ENCODE results near the gene COL4A1. TPM values are rescaled to one million over a fixed set of nuclear protein-coding genes. Genes with fewer than 3 reads are reported as not detected.
"Not testable (repeated sequence)": the region's sequence is repeated elsewhere in the genome, so short reads cannot be mapped to it uniquely, and the experiment has no call there.

The COL4A1 gene
- polyA plus RNA-seq, 1 of the 3 experiments (the other 2 are of a cell fraction): 30.3 TPM

- Histone ChIP-seq H3K27me3 (ENCODE audit: insufficient read depth) (no peaks in the 10 kb centered on the region), H4K20me1 (ENCODE audit: insufficient read depth) (no peaks in the 10 kb centered on the region), H3K9me3 (no peaks in the 10 kb centered on the region), H2AFZ (ENCODE audit: low read depth) (no peak overlapping the region), H3K79me2 (ENCODE audit: insufficient read depth) (peaks cover 93% of the 10 kb centered on the region), H3K4me3 (ENCODE audit: low read depth in 2 of 2, low read length in 1 of 2) (no peak overlapping the region), H3K9ac (no peak overlapping the region), H3K36me3 (replicated peaks in 1 of 2; ENCODE audit: control insufficient read depth in 1 of 2, insufficient read depth in 2 of 2, low read length in 1 of 2) (peaks cover 2 to 15% of the 10 kb centered on the region in 2 experiments), H3K4me2 (no peak overlapping the region), H3K27ac (ENCODE audit: low read depth in 2 of 2, low read length in 1 of 2) (peak overlapping the region in 1 of 2 experiments; percentile 33; a peak in 1 of 4 replicates), H3K4me1 (ENCODE audit: control insufficient read depth in 1 of 2, insufficient read depth in 2 of 2, low read depth in 1 of 2, low read length in 1 of 2) (peaks cover 7 to 30% of the 10 kb centered on the region in 2 experiments; a peak in 3 of 4 replicates), H3F3A (replicated peaks; ENCODE audit: insufficient read depth) (peaks cover 51% of the 10 kb centered on the region), H3K9me2 (no peaks in the 10 kb centered on the region)
- ChIA-PET POLR2A (no interaction called here), CTCF (no interaction called here)
- 87% methylated on average over 10 of the region's 18 CpGs for WGBS (ENCODE audit: low lambda C conversion rate)
- DNase-seq: no peak
- no peak for TF ChIP-seq PBX3 (IDR thresholded peaks at IDR 0.05)
- no peak for TF ChIP-seq USF1 (IDR thresholded peaks at IDR 0.05; ENCODE audit: borderline replicate concordance, low read depth)
- no peak for TF ChIP-seq TCF12 (IDR thresholded peaks at IDR 0.05)
- TF ChIP-seq CTCF (IDR thresholded peaks at IDR 0.05): no peak
- no peak for TF ChIP-seq FOXM1 (IDR thresholded peaks at IDR 0.05; ENCODE audit: low read depth)
- no peak for TF ChIP-seq SIN3A (IDR thresholded peaks at IDR 0.05; ENCODE audit: borderline replicate concordance, low read depth, low read length)
- TF ChIP-seq ZBTB33 (IDR thresholded peaks at IDR 0.05; ENCODE audit: borderline replicate concordance, low read depth): no peak
- no peak for TF ChIP-seq USF2 (IDR thresholded peaks at IDR 0.05; ENCODE audit: borderline replicate concordance, low read depth, low read length)
- no peak for TF ChIP-seq FOSL2 (IDR thresholded peaks at IDR 0.05; ENCODE audit: borderline replicate concordance, low read depth)
- no peak for TF ChIP-seq RCOR1 (IDR thresholded peaks at IDR 0.05; ENCODE audit: low read length)
- TF ChIP-seq RAD21 (IDR thresholded peaks at IDR 0.05; ENCODE audit: low read length): no peak
- no peak for TF ChIP-seq POLR2AphosphoS5 (IDR thresholded peaks at IDR 0.05; ENCODE audit: low read depth, low read length)
- TF ChIP-seq MXI1 (IDR thresholded peaks at IDR 0.05; ENCODE audit: low read depth, low read length): no peak
- no peak for TF ChIP-seq GABPA (IDR thresholded peaks at IDR 0.05; ENCODE audit: low read depth)
- TF ChIP-seq FOXJ3 (CRISPR knock-in tag; IDR thresholded peaks at IDR 0.05): no peak
- TF ChIP-seq TAF1 (IDR thresholded peaks at IDR 0.05; ENCODE audit: borderline replicate concordance, low read depth, low read length): no peak
- no peak for TF ChIP-seq CHD2 (IDR thresholded peaks at IDR 0.05; ENCODE audit: low read length, partially characterized antibody)
- TF ChIP-seq SMC3 (IDR thresholded peaks at IDR 0.05; ENCODE audit: low read depth, low read length): no peak
Observed at GRCh38 chr13:110314516-110315245, 7.7 kb upstream of the COL4A1 start.

- H3K4me3 ChIP-seq (ENCODE audit: low read depth in 2 of 2, low read length in 1 of 2); H3K4me2 ChIP-seq; CTCF ChIA-PET; H3K9me3 ChIP-seq; H3K9me2 ChIP-seq; H3K27me3 ChIP-seq (ENCODE audit: insufficient read depth); H3K27ac ChIP-seq (ENCODE audit: low read depth in 2 of 2, low read length in 1 of 2); H2AFZ ChIP-seq (ENCODE audit: low read depth); H4K20me1 ChIP-seq (ENCODE audit: insufficient read depth); H3K9ac ChIP-seq; POLR2A ChIA-PET; DNase-seq: not testable (repeated sequence)
- peaks cover 2 to 19% of the 10 kb centered on the region in 2 experiments for H3K36me3 ChIP-seq (replicated peaks in 1 of 2; ENCODE audit: control insufficient read depth in 1 of 2, insufficient read depth in 2 of 2, low read length in 1 of 2)
- 78% methylated on average over 9 of the region's 16 CpGs for WGBS (ENCODE audit: low lambda C conversion rate)
- peaks cover 95% of the 10 kb centered on the region for H3K79me2 ChIP-seq (ENCODE audit: insufficient read depth)
- peaks cover 41% of the 10 kb centered on the region for H3F3A ChIP-seq (replicated peaks; ENCODE audit: insufficient read depth)
- peaks cover 13 to 30% of the 10 kb centered on the region in 2 experiments; a peak in 3 of 4 replicates for H3K4me1 ChIP-seq (ENCODE audit: control insufficient read depth in 1 of 2, insufficient read depth in 2 of 2, low read depth in 1 of 2, low read length in 1 of 2)
Observed at GRCh38 chr13:110313733-110314132, 6.8 kb upstream of the COL4A1 start.
